Astrocyte (in vitro differentiated cells and primary cell): ENCODE results near the gene EPDR1. TPM values are rescaled to one million over a fixed set of nuclear protein-coding genes. Genes with fewer than 3 reads are reported as not detected.

ENCODE experiments used
- DNase-seq: peaks from one replicate; pipeline ENCODE4 v3.0.0-alpha.2; 2010; ENCODE audit warnings: low read depth
- FAIRE-seq: peaks from 2 replicates; lab custom pipeline; 2011; peaks lifted over from hg19 to GRCh38; lab: Jason Lieb, UNC
- H2AFZ ChIP-seq: 2 replicates; pipeline ENCODE4 v1.6.0; 2012; ENCODE audit warnings: low read depth, low read length, inconsistent platforms
- H3K27ac ChIP-seq: 2 replicates; pipeline ENCODE4 v1.5.1; 2011; ENCODE audit warnings: low read depth, low read length, inconsistent platforms
- H3K27me3 ChIP-seq: 2 replicates; pipeline ENCODE4 v1.6.0; 2011; ENCODE audit warnings: low read length, inconsistent platforms; ENCODE audit not compliant: insufficient read depth
- H3K36me3 ChIP-seq: 2 replicates; pipeline ENCODE4 v1.5.1; 2011; ENCODE audit warnings: low read length, inconsistent platforms; ENCODE audit not compliant: insufficient read depth
- H3K4me1 ChIP-seq: 2 replicates; pipeline ENCODE4 v1.5.1; 2011; ENCODE audit warnings: low read length, inconsistent platforms; ENCODE audit not compliant: insufficient read depth
- H3K4me2 ChIP-seq: 2 replicates; pipeline ENCODE4 v1.6.0; 2012; ENCODE audit warnings: low read length, inconsistent platforms
- H3K4me3 ChIP-seq: 2 replicates; pipeline ENCODE4 v1.5.1; 2011; ENCODE audit warnings: low read depth, mild to moderate bottlenecking, low read length, inconsistent platforms; ENCODE audit not compliant: insufficient read depth
- H3K79me2 ChIP-seq: 2 replicates; pipeline ENCODE4 v1.6.0; 2012; ENCODE audit warnings: mild to moderate bottlenecking, low read length, inconsistent platforms; ENCODE audit not compliant: insufficient read depth
- H3K9ac ChIP-seq: 2 replicates; pipeline ENCODE4 v1.6.0; 2012; ENCODE audit warnings: mild to moderate bottlenecking, low read length, inconsistent platforms
- H3K9me3 ChIP-seq: 2 replicates; pipeline ENCODE4 v1.5.1; 2012; ENCODE audit warnings: low read depth, mild to moderate bottlenecking, low read length, inconsistent platforms; ENCODE audit not compliant: insufficient read depth
- H4K20me1 ChIP-seq: 2 replicates; pipeline ENCODE4 v1.6.0; 2012; ENCODE audit warnings: low read length, inconsistent platforms; ENCODE audit not compliant: insufficient read depth
- H3K27ac Mint-ChIP-seq: one replicate; pipeline ENCODE4 v1.8.0; 2021; ENCODE audit warnings: mild to moderate bottlenecking, mixed read lengths; ENCODE audit not compliant: unreplicated experiment
- H3K27me3 Mint-ChIP-seq: one replicate; pipeline ENCODE4 v1.8.0; 2021; ENCODE audit warnings: low read depth, mixed read lengths; ENCODE audit not compliant: unreplicated experiment
- H3K36me3 Mint-ChIP-seq: one replicate; pipeline ENCODE4 v1.8.0; 2021; ENCODE audit warnings: low read depth, mixed read lengths; ENCODE audit not compliant: unreplicated experiment
- H3K4me1 Mint-ChIP-seq: one replicate; pipeline ENCODE4 v1.8.0; 2021; ENCODE audit warnings: low read depth, mixed read lengths; ENCODE audit not compliant: unreplicated experiment
- H3K4me3 Mint-ChIP-seq: one replicate; pipeline ENCODE4 v1.8.0; 2021; ENCODE audit warnings: mild to moderate bottlenecking, moderate library complexity, mixed read lengths; ENCODE audit not compliant: unreplicated experiment
- H3K9me3 Mint-ChIP-seq: one replicate; pipeline ENCODE4 v1.8.0; 2021; ENCODE audit warnings: mild to moderate bottlenecking, mixed read lengths; ENCODE audit not compliant: unreplicated experiment
- EZH2 ChIP-seq: IDR thresholded peaks from 2 replicates; pipeline ENCODE4 v1.6.1; 2012; ENCODE audit warnings: mild to moderate bottlenecking, low read length, inconsistent platforms; ENCODE audit not compliant: insufficient read depth
- total RNA-seq: library from RNA; stranded (reverse); gene quantifications from 2 replicates; pipeline ENCODE4 v1.2.1, GENCODE V29; 2021
- TF ChIP-seq, protein P1 (sequence below): IDR thresholded peaks from 2 replicates; pipeline ENCODE4 v1.5.1; 2011; ENCODE audit warnings: low read depth, mild to moderate bottlenecking, inconsistent platforms, low read length, moderate library complexity; ENCODE audit not compliant: insufficient read depth

Gene EPDR1
- total RNA-seq, 1 donor from 2014 or later = 20.6 TPM

DNA sequence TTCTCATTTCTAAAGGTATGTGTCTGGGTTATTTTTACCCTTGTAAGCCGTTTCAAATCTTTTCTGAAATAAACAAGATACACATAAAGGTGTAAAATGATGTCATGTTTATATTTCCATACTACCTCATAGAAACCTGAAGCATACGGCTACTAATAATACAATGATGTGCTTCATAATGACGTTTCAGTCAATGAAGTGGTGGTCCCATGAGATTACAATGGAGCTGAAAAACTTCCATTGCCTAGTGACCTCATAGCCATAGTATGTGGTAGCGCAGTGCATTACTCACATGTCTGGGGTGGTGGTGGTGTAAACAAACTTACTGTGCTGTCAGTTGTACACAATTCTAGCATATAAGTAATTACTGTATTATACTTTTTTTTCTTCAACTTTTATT is 24.9 kb downstream of the EPDR1 start:
- Histone ChIP-seq H3K4me1 (no peaks in the 10 kb centered on the region), H2AFZ (no peak overlapping the region), H3K9ac (no peak overlapping the region), H3K27me3 (no peaks in the 10 kb centered on the region), H3K9me3 (no peaks in the 10 kb centered on the region), H3K79me2 (peaks cover 12% of the 10 kb centered on the region), H3K4me3 (no peak overlapping the region), H3K4me2 (no peak overlapping the region), H3K36me3 (no peaks in the 10 kb centered on the region), H3K27ac (peak overlapping the region; percentile 11), H4K20me1 (no peaks in the 10 kb centered on the region)
- TF ChIP-seq, protein P1, sequence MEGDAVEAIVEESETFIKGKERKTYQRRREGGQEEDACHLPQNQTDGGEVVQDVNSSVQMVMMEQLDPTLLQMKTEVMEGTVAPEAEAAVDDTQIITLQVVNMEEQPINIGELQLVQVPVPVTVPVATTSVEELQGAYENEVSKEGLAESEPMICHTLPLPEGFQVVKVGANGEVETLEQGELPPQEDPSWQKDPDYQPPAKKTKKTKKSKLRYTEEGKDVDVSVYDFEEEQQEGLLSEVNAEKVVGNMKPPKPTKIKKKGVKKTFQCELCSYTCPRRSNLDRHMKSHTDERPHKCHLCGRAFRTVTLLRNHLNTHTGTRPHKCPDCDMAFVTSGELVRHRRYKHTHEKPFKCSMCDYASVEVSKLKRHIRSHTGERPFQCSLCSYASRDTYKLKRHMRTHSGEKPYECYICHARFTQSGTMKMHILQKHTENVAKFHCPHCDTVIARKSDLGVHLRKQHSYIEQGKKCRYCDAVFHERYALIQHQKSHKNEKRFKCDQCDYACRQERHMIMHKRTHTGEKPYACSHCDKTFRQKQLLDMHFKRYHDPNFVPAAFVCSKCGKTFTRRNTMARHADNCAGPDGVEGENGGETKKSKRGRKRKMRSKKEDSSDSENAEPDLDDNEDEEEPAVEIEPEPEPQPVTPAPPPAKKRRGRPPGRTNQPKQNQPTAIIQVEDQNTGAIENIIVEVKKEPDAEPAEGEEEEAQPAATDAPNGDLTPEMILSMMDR = no peak
- no peak for TF ChIP-seq EZH2
- Mint-ChIP-seq H3K36me3 (no peaks in the 10 kb centered on the region), H3K27me3 (no peaks in the 10 kb centered on the region), H3K4me3 (no peak overlapping the region), H3K4me1 (peaks cover 11% of the 10 kb centered on the region), H3K27ac (no peak overlapping the region), H3K9me3 (no peaks in the 10 kb centered on the region)
- FAIRE-seq (no peak), DNase-seq (peak; percentile 83)

DNA sequence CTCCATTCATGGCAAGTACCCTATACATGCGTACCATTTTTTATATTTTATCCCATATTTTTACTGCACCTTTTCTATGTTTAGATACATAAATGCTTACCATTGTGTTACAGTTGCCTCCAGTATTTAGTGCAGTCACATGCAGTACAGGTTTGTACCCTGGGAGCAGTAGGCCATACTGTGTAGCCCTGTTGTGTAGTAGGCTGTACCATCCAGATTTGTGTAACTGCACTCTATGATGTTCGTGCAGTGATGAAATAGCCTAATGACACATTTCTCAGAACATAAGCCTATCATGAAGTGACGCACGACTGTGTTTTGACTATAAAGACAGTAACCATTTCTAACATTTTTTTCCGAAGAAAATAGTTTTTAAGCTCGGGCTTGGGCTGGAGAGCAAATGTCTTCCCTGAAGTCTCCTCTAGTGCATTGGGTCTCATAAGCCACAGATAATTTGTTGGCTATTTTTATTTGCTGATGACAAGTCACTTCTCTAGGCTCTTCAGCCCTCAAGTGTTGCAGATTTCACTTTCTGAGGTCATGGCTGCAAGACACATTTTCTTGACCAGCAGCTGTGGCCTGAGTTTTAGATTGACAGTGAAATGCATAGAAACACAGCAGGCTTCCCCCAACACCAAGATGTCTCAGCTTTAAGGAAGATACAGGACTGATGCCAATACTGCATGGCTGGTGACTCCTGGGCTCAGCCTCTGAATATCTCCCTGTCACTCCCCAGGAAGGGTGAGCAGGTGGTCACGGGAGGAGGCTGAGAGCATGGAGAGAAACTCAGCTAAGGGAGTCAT is 26.9 kb downstream of the EPDR1 start:
- Histone ChIP-seq H2AFZ (no peak overlapping the region), H3K4me2 (no peak overlapping the region), H3K27ac (no peak overlapping the region), H4K20me1 (no peaks in the 10 kb centered on the region), H3K4me3 (no peak overlapping the region), H3K79me2 (peaks cover 12% of the 10 kb centered on the region), H3K4me1 (no peaks in the 10 kb centered on the region), H3K9ac (no peak overlapping the region), H3K9me3 (no peaks in the 10 kb centered on the region), H3K36me3 (no peaks in the 10 kb centered on the region), H3K27me3 (no peaks in the 10 kb centered on the region)
- DNase-seq = no peak
- Mint-ChIP-seq H3K4me1 (peaks cover 11% of the 10 kb centered on the region), H3K27me3 (no peaks in the 10 kb centered on the region), H3K4me3 (no peak overlapping the region), H3K36me3 (peaks cover 2% of the 10 kb centered on the region), H3K27ac (no peak overlapping the region), H3K9me3 (no peaks in the 10 kb centered on the region)
- no peak for FAIRE-seq
- no peak for TF ChIP-seq EZH2
- TF ChIP-seq, protein P1 = no peak

DNA sequence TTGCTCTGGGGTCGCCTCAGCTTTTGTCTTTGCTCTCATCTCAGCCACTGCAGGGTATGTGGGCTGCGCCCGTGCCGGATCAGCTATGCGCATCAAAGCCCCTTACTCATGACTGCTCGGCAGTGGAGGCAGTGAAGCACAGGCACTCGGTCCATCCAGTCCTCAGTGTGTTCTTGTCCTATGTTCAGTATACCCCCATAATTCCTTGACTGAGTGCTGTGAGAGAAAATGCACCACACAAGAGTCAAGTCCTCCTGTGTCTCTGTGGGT is 27.4 kb downstream of the EPDR1 start:
- FAIRE-seq (no peak), DNase-seq (no peak)
- H3K27ac Mint-ChIP-seq = no peak overlapping the region
- H2AFZ ChIP-seq = no peak overlapping the region
- no peak overlapping the region for H3K4me2 ChIP-seq
- H3K27me3 Mint-ChIP-seq = no peaks in the 10 kb centered on the region
- H3K9me3 ChIP-seq = no peaks in the 10 kb centered on the region
- no peaks in the 10 kb centered on the region for H3K9me3 Mint-ChIP-seq
- TF ChIP-seq, protein P1 = no peak
- TF ChIP-seq EZH2 = no peak
- no peaks in the 10 kb centered on the region for H3K36me3 ChIP-seq
- H3K4me3 ChIP-seq = no peak overlapping the region
- no peak overlapping the region for H3K9ac ChIP-seq
- peaks cover 2% of the 10 kb centered on the region for H3K36me3 Mint-ChIP-seq
- H3K4me1 Mint-ChIP-seq = peaks cover 8% of the 10 kb centered on the region
- H3K4me1 ChIP-seq = no peaks in the 10 kb centered on the region
- no peaks in the 10 kb centered on the region for H3K27me3 ChIP-seq
- peaks cover 11% of the 10 kb centered on the region for H3K79me2 ChIP-seq
- no peak overlapping the region for H3K4me3 Mint-ChIP-seq
- no peaks in the 10 kb centered on the region for H4K20me1 ChIP-seq
- no peak overlapping the region for H3K27ac ChIP-seq
